ENCODE results near the gene CEP170B. TPM values are rescaled to one million over a fixed set of nuclear protein-coding genes. Genes with fewer than 3 reads are reported as not detected.

CEP170B gene
- total and polyA plus RNA-seq, 2 donors = 4.9 to 19.2 TPM

DNA sequence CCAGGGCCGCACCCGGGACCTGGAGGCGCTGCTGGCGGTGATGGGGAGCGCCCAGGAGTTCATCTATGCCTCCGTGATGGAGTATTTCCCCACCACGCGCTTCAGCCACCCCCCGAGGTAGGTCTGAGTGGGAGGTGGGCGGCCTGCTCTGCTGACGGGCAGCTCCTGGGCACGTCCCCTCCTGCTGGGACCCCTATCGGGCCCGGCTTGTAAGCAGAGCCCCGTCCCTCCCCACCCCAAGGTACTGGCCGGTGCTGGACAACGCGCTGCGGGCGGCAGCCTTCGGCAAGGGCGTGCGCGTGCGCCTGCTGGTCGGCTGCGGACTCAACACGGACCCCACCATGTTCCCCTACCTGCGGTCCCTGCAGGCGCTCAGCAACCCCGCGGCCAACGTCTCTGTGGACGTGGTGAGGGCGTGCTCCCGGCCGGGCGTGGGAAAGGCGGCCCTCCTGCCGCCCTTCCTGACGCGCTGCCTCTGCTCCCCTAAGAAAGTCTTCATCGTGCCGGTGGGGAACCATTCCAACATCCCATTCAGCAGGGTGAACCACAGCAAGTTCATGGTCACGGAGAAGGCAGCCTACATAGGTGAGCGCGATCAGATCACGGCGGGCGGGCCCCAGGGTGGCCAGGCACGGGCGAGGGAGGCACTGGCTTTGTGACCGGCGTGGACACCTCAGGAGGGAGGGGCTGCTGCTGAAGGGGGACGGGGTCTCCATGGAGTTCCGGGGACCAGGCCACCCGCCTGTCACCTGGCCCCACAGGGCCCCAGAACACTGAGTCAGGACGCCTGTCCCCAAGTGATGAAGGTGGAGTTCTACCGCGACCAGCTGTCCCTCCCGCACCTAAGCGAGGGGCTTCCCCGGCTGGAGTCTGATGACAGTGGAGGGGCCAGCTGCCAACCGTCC, 67.0 kb downstream of the CEP170B start:
- 49% methylated on average over 64 of the region's 64 CpGs for WGBS
- Histone ChIP-seq H3K4me3 (ENCODE audit: low read depth, low read length) (peak overlapping the region; percentile 55), H3K36me3 (ENCODE audit: insufficient read depth) (no peaks in the 10 kb centered on the region), H3K4me1 (ENCODE audit: insufficient read depth) (no peaks in the 10 kb centered on the region), H3K27ac (ENCODE audit: low read depth) (no peak overlapping the region)
- DNase-seq (ENCODE audit: extremely low spot score) = no peak

GRCh38 chr14:104932676-104933631, 67.9 kb downstream of the CEP170B start:
- Histone ChIP-seq H3K4me1 (ENCODE audit: insufficient read depth) (no peaks in the 10 kb centered on the region), H3K4me3 (ENCODE audit: low read depth, low read length) (peak overlapping the region; percentile 55), H3K27ac (ENCODE audit: low read depth) (no peak overlapping the region), H3K36me3 (ENCODE audit: insufficient read depth) (no peaks in the 10 kb centered on the region)
- DNase-seq (ENCODE audit: extremely low spot score) = peak; percentile 36
- WGBS = 5% methylated on average over 100 of the region's 100 CpGs

- no peak for DNase-seq (ENCODE audit: extremely low spot score)
- Histone ChIP-seq H3K27ac (ENCODE audit: low read depth) (no peak overlapping the region), H3K36me3 (ENCODE audit: insufficient read depth) (no peaks in the 10 kb centered on the region), H3K4me1 (ENCODE audit: insufficient read depth) (no peaks in the 10 kb centered on the region), H3K4me3 (ENCODE audit: low read depth, low read length) (peak overlapping the region; percentile 55)
- 8% methylated on average over 41 of the region's 42 CpGs for WGBS
Measured at GRCh38 chr14:104933746-104934733, 69.0 kb downstream of the CEP170B start.

- no peaks in the 10 kb centered on the region for H3K36me3 ChIP-seq (ENCODE audit: insufficient read depth)
- no peak for DNase-seq (ENCODE audit: extremely low spot score)
- H3K4me1 ChIP-seq (ENCODE audit: insufficient read depth) = no peaks in the 10 kb centered on the region
- 75% methylated on average over 3 of the region's 3 CpGs for WGBS
- no peak overlapping the region for H3K27ac ChIP-seq (ENCODE audit: low read depth)
- no peak overlapping the region for H3K4me3 ChIP-seq (ENCODE audit: low read depth, low read length)
Measured at GRCh38 chr14:104935026-104935650, 70.1 kb downstream of the CEP170B start.

GRCh38 chr14:104935955-104936354, 70.9 kb downstream of the CEP170B start:
- Histone ChIP-seq H3K36me3 (ENCODE audit: insufficient read depth) (no peaks in the 10 kb centered on the region), H3K4me3 (ENCODE audit: low read depth, low read length) (no peak overlapping the region), H3K4me1 (ENCODE audit: insufficient read depth) (no peaks in the 10 kb centered on the region), H3K27ac (ENCODE audit: low read depth) (no peak overlapping the region)
- no peak for DNase-seq (ENCODE audit: extremely low spot score)
- 94% methylated on average over 2 of the region's 2 CpGs for WGBS

DNA sequence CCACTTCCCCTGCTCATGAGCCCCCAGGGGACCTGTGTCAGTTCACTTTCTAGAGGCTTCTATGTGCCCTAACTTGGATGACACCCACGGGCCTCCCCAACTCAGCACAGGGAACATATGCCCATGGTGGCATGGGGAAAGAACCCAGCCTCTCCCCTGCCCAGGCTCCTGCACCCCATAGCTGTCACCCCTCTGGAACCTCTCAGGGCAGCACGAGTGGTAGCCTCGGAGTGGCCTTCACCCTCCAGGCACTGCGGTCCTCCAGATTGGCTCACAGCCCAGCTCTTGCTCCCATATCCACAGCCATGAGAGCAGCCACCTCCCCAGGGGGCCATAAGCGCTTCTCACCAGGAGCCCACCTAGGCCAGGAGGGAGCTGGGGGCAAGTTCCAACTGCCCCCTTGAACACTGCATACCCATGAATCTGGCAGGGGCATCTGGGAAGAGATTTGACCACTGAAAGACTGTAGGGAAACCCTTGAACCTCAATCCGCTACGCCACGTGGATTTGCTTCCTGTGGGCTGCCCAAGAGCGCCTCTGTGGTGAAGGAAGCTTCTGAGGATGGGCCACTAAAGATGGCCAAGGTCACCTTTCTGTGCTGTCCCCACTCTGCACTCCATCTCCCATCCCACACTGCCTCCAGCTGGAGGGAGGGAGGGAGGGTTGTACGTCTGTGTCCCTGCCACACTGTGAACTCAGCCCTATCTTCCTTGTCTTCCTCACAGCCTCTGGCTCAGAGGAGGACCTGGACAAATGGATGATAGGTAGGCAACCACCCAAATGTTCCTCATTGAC, 71.5 kb downstream of the CEP170B start:
- no peaks in the 10 kb centered on the region for H3K36me3 ChIP-seq (ENCODE audit: insufficient read depth)
- no peak overlapping the region for H3K4me3 ChIP-seq (ENCODE audit: low read depth, low read length)
- no peak overlapping the region for H3K27ac ChIP-seq (ENCODE audit: low read depth)
- DNase-seq (ENCODE audit: extremely low spot score) = no peak
- no peaks in the 10 kb centered on the region for H3K4me1 ChIP-seq (ENCODE audit: insufficient read depth)
- 77% methylated on average over 10 of the region's 10 CpGs for WGBS

- DNase-seq (ENCODE audit: extremely low spot score) = no peak
- WGBS = 84% methylated on average over 4 of the region's 4 CpGs
- Histone ChIP-seq H3K4me1 (ENCODE audit: insufficient read depth) (no peaks in the 10 kb centered on the region), H3K36me3 (ENCODE audit: insufficient read depth) (no peaks in the 10 kb centered on the region), H3K4me3 (ENCODE audit: low read depth, low read length) (no peak overlapping the region), H3K27ac (ENCODE audit: low read depth) (no peak overlapping the region)
Measured at GRCh38 chr14:104937161-104937560, 72.1 kb downstream of the CEP170B start.

GRCh38 chr14:104937694-104938365, 72.8 kb downstream of the CEP170B start:
- Histone ChIP-seq H3K4me3 (ENCODE audit: low read depth, low read length) (no peak overlapping the region), H3K27ac (ENCODE audit: low read depth) (no peak overlapping the region), H3K36me3 (ENCODE audit: insufficient read depth) (no peaks in the 10 kb centered on the region), H3K4me1 (ENCODE audit: insufficient read depth) (no peaks in the 10 kb centered on the region)
- no peak for DNase-seq (ENCODE audit: extremely low spot score)
- WGBS = 77% methylated on average over 11 of the region's 11 CpGs

GRCh38 chr14:104938436-104938835, 73.4 kb downstream of the CEP170B start:
- WGBS = 75% methylated on average over 2 of the region's 2 CpGs
- H3K4me1 ChIP-seq (ENCODE audit: insufficient read depth) = no peaks in the 10 kb centered on the region
- H3K27ac ChIP-seq (ENCODE audit: low read depth) = no peak overlapping the region
- DNase-seq (ENCODE audit: extremely low spot score) = no peak
- H3K4me3 ChIP-seq (ENCODE audit: low read depth, low read length) = no peak overlapping the region
- H3K36me3 ChIP-seq (ENCODE audit: insufficient read depth) = no peaks in the 10 kb centered on the region

DNA sequence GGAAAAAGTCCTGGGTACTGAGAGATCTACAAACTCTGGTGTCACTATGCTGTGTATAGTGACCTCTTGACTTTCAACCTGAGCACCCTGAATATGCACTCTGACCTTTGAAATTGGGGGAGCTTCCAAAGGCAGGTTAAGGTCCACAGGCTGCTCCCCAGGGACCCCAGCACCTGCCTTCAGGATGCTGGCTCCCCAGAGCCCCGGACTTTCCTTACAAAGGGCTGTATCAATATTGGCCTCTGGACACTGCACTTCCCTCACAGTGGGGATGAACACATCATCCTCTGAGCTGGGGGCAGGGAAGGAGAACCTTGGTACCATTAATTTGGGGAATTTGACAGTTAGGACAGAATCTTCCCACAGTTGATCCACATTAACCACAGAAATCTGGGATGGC, 73.9 kb downstream of the CEP170B start:
- Histone ChIP-seq H3K4me3 (ENCODE audit: low read depth, low read length) (no peak overlapping the region), H3K4me1 (ENCODE audit: insufficient read depth) (no peaks in the 10 kb centered on the region), H3K36me3 (ENCODE audit: insufficient read depth) (no peaks in the 10 kb centered on the region), H3K27ac (ENCODE audit: low read depth) (no peak overlapping the region)
- 92% methylated on average over 1 of the region's 1 CpG for WGBS
- no peak for DNase-seq (ENCODE audit: extremely low spot score)

DNA sequence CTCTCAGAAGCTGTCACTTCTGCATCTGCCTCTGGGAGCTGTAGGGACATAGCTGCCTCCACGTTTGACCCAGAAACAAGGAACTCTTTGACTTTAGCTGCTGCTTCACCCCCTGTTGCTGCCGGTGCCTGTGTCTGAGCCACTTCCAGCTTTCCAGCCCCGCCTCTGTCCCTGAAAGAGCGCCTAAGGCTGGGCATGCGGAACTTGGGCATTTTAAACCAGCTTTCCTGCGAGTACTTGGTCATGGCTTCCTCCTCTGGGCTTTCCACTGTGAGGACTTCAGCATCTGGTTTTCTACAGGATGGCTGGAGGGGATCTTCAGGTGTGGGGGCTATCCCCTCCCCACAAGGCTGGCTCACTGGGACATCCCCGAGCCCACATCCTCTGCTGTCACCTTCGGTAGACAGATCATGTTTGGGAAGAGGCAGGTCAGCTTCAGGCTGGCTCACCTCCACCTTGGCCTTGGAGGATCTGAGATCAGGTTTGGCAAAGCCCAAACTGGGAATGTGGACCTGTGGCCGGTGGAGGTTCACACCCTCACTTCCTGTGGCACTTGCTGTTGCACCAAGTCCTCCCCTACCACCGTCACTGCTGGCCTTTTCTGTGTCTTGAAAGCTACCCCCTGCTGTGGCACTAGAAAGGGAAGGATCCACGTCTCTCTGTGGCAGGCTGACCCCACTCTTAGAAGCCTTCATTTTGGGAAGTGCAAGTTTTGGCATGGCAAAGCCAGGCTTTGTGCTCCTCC, 74.8 kb downstream of the CEP170B start:
- WGBS = 66% methylated on average over 11 of the region's 11 CpGs
- Histone ChIP-seq H3K4me1 (ENCODE audit: insufficient read depth) (no peaks in the 10 kb centered on the region), H3K27ac (ENCODE audit: low read depth) (no peak overlapping the region), H3K4me3 (ENCODE audit: low read depth, low read length) (no peak overlapping the region), H3K36me3 (ENCODE audit: insufficient read depth) (no peaks in the 10 kb centered on the region)
- DNase-seq (ENCODE audit: extremely low spot score) = no peak

Data from urinary bladder (tissue), 4 donors.